Ectodermal cell (in vitro differentiated cells): ENCODE measurements around the gene IRF5.

Experiments used
- H3K27ac ChIP-seq: 2 replicates; pipeline ENCODE4 v1.7.0; 2013; ENCODE audit warnings: mild to moderate bottlenecking, low read depth, low read length; ENCODE audit not compliant: insufficient read depth, poor library complexity, severe bottlenecking
- H3K27me3 ChIP-seq: 2 replicates; pipeline ENCODE4 v1.7.0; 2013; ENCODE audit warnings: mild to moderate bottlenecking, low read length; ENCODE audit not compliant: insufficient read depth, control insufficient read depth, poor library complexity, severe bottlenecking
- H3K36me3 ChIP-seq: one replicate; pipeline ENCODE4 v1.7.0; 2013; ENCODE audit warnings: low read length; ENCODE audit not compliant: control insufficient read depth, insufficient read depth
- H3K4me1 ChIP-seq: one replicate; pipeline ENCODE4 v1.7.0; 2013; ENCODE audit warnings: low read length; ENCODE audit not compliant: control insufficient read depth, insufficient read depth
- H3K4me3 ChIP-seq: 2 replicates; pipeline ENCODE4 v1.7.0; 2013; ENCODE audit warnings: low read depth, low read length, control low read depth; ENCODE audit not compliant: insufficient read depth
- H3K9me3 ChIP-seq: 2 replicates; pipeline ENCODE4 v1.7.0; 2013; ENCODE audit warnings: mild to moderate bottlenecking, low read length, moderate library complexity; ENCODE audit not compliant: control insufficient read depth
- WGBS, 2 experiments: methylation state at CpG; one replicate each; pipeline ENCODE4 v1.1.7; 2013; ENCODE audit warnings: missing lambda C conversion rate in 2 of 2; 5-methylcytosine and 5-hydroxymethylcytosine counted together

IRF5 gene

GRCh38 chr7:128893251-128894100 lies 44.3 kb upstream of the IRF5 start:
- H3K27ac ChIP-seq = no peak overlapping the region
- no peak overlapping the region for H3K4me3 ChIP-seq
- H3K9me3 ChIP-seq = no peaks in the 10 kb centered on the region
- no peaks in the 10 kb centered on the region for H3K4me1 ChIP-seq
- peaks cover 17% of the 10 kb centered on the region for H3K27me3 ChIP-seq
- H3K36me3 ChIP-seq = no peaks in the 10 kb centered on the region
- 90 to 93% methylated on average over 23 of the region's 23 CpGs for WGBS, 2 experiments

GRCh38 chr7:128894101-128894440 lies 43.7 kb upstream of the IRF5 start:
- Histone ChIP-seq H3K4me1 (no peaks in the 10 kb centered on the region), H3K27ac (no peak overlapping the region), H3K27me3 (peaks cover 17% of the 10 kb centered on the region), H3K4me3 (no peak overlapping the region), H3K36me3 (no peaks in the 10 kb centered on the region), H3K9me3 (no peaks in the 10 kb centered on the region)
- 92 to 94% methylated on average over 5 to 6 of the region's 6 CpGs for WGBS, 2 experiments

GRCh38 chr7:128895320-128895719 lies 42.4 kb upstream of the IRF5 start:
- Histone ChIP-seq H3K27ac (no peak overlapping the region), H3K36me3 (no peaks in the 10 kb centered on the region), H3K9me3 (no peaks in the 10 kb centered on the region), H3K27me3 (peaks cover 13% of the 10 kb centered on the region), H3K4me1 (no peaks in the 10 kb centered on the region), H3K4me3 (no peak overlapping the region)
- WGBS, 2 experiments = 88 to 93% methylated on average over 3 of the region's 3 CpGs

- Histone ChIP-seq H3K4me3 (no peak overlapping the region), H3K36me3 (no peaks in the 10 kb centered on the region), H3K4me1 (no peaks in the 10 kb centered on the region), H3K27ac (no peak overlapping the region), H3K27me3 (no peaks in the 10 kb centered on the region), H3K9me3 (no peaks in the 10 kb centered on the region)
Measured at GRCh38 chr7:128899392-128899791, 38.3 kb upstream of the IRF5 start.

- Histone ChIP-seq H3K36me3 (no peaks in the 10 kb centered on the region), H3K4me3 (no peak overlapping the region), H3K27me3 (no peaks in the 10 kb centered on the region), H3K27ac (no peak overlapping the region), H3K4me1 (no peaks in the 10 kb centered on the region), H3K9me3 (no peaks in the 10 kb centered on the region)
- 75 to 80% methylated on average over 1 of the region's 1 CpG for WGBS, 2 experiments
Measured at GRCh38 chr7:128900237-128900636, 37.5 kb upstream of the IRF5 start.

GRCh38 chr7:128902761-128903585 lies 34.8 kb upstream of the IRF5 start:
- no peaks in the 10 kb centered on the region for H3K4me1 ChIP-seq
- no peaks in the 10 kb centered on the region for H3K9me3 ChIP-seq
- WGBS, 2 experiments = 87 to 89% methylated on average over 12 of the region's 12 CpGs
- no peaks in the 10 kb centered on the region for H3K27me3 ChIP-seq
- no peaks in the 10 kb centered on the region for H3K36me3 ChIP-seq
- no peak overlapping the region for H3K27ac ChIP-seq
- H3K4me3 ChIP-seq = no peak overlapping the region

GRCh38 chr7:128903621-128904361 lies 33.9 kb upstream of the IRF5 start:
- Histone ChIP-seq H3K4me3 (no peak overlapping the region), H3K27me3 (no peaks in the 10 kb centered on the region), H3K27ac (no peak overlapping the region), H3K9me3 (no peaks in the 10 kb centered on the region), H3K36me3 (no peaks in the 10 kb centered on the region), H3K4me1 (peaks cover 2% of the 10 kb centered on the region)
- WGBS, 2 experiments = 90% methylated on average over 14 of the region's 14 CpGs

- WGBS, 2 experiments = 62 to 66% methylated on average over 4 to 6 of the region's 8 CpGs
Measured at GRCh38 chr7:128904381-128905197, 33.1 kb upstream of the IRF5 start.

GRCh38 chr7:128906001-128906765 lies 31.5 kb upstream of the IRF5 start:
- no peak overlapping the region for H3K4me3 ChIP-seq
- WGBS, 2 experiments = 91 to 95% methylated on average over 5 of the region's 5 CpGs
- peaks cover 22% of the 10 kb centered on the region for H3K4me1 ChIP-seq
- no peaks in the 10 kb centered on the region for H3K9me3 ChIP-seq
- no peaks in the 10 kb centered on the region for H3K36me3 ChIP-seq
- H3K27me3 ChIP-seq = peaks cover 20% of the 10 kb centered on the region
- no peak overlapping the region for H3K27ac ChIP-seq

More at GRCh38 chr7:128904381-128905197, 33.1 kb upstream of the IRF5 start:
- no peaks in the 10 kb centered on the region for H3K36me3 ChIP-seq
- H3K4me1 ChIP-seq = peaks cover 9% of the 10 kb centered on the region
- no peaks in the 10 kb centered on the region for H3K9me3 ChIP-seq
- H3K27ac ChIP-seq = no peak overlapping the region
- H3K4me3 ChIP-seq = no peak overlapping the region
- H3K27me3 ChIP-seq = peaks cover 6% of the 10 kb centered on the region
